Measurements from ENCODE around the gene MKRN3. TPM values are rescaled to one million over a fixed set of nuclear protein-coding genes. Genes with fewer than 3 reads are reported as not detected.

Gene MKRN3
- total and polyA plus RNA-seq, 10 of the 15 experiments (the other 5 are each of a cell fraction or from before 2014, with no cell fraction given) = 0.30 to 1.1 TPM; not detected in 8

- FAIRE-seq = no peak
- Histone ChIP-seq H3K9ac (ENCODE audit: control insufficient read depth, insufficient read depth, low read length) (no peak overlapping the region), H3K36me3 (ENCODE audit: control insufficient read depth in 2 of 2, insufficient read depth in 2 of 2, low read length in 1 of 2) (no peaks in the 10 kb centered on the region), H3K27ac (ENCODE audit: control insufficient read depth, insufficient read depth) (no peak overlapping the region), H3K4me1 (ENCODE audit: control insufficient read depth, insufficient read depth, low read length) (no peaks in the 10 kb centered on the region), H3K79me2 (ENCODE audit: control insufficient read depth, insufficient read depth, low read length) (no peaks in the 10 kb centered on the region), H3K4me2 (ENCODE audit: control insufficient read depth, insufficient read depth) (no peak overlapping the region), H2AFZ (ENCODE audit: control insufficient read depth, low read depth, low read length) (no peak overlapping the region), H3K27me3 (replicated peaks in 1 of 2; ENCODE audit: control insufficient read depth in 2 of 2, insufficient read depth in 2 of 2, low read length in 1 of 2) (no peaks in the 10 kb centered on the region), H4K20me1 (ENCODE audit: control insufficient read depth, insufficient read depth) (no peaks in the 10 kb centered on the region), H3K4me3 (no peak overlapping the region), H3K9me3 (replicated peaks; ENCODE audit: control insufficient read depth, insufficient read depth, low read length) (no peaks in the 10 kb centered on the region)
- no TSS peak for BruUV-seq (replicated peaks)
- no peak for ATAC-seq
- TF ChIP-seq IRF4 (IDR thresholded peaks at IDR 0.05; ENCODE audit: low read depth, low read length) (no peak), TAF1 (IDR thresholded peaks at IDR 0.05; ENCODE audit: borderline replicate concordance, low read depth, low read length) (no peak), TCF7 (IDR thresholded peaks at IDR 0.05; ENCODE audit: borderline replicate concordance) (no peak), ZBTB11 (CRISPR knock-in tag; IDR thresholded peaks at IDR 0.05) (no peak), CTCF (IDR thresholded peaks at IDR 0.05 in 2 of 3, conservative IDR thresholded peaks at IDR 0.05 in 1 of 3; ENCODE audit: control insufficient read depth in 2 of 3, extremely low read depth in 1 of 3, insufficient read depth in 1 of 3, low read depth in 3 of 3, low read length in 3 of 3) (no peak), STAT1 (conservative IDR thresholded peaks at IDR 0.05) (no peak), SMC3 (IDR thresholded peaks at IDR 0.05; ENCODE audit: borderline replicate concordance, low read length) (no peak), RAD21 (IDR thresholded peaks at IDR 0.05; ENCODE audit: insufficient read depth, low read depth, low read length) (no peak), RBBP5 (conservative IDR thresholded peaks at IDR 0.05) (no peak), IKZF1 (conservative IDR thresholded peaks at IDR 0.05) (no peak), MYB (IDR thresholded peaks at IDR 0.05; ENCODE audit: borderline replicate concordance, low read depth, low read length) (no peak), MAX (IDR thresholded peaks at IDR 0.05; ENCODE audit: low read depth, low read length) (no peak)
- TF ChIP-seq, protein P1, sequence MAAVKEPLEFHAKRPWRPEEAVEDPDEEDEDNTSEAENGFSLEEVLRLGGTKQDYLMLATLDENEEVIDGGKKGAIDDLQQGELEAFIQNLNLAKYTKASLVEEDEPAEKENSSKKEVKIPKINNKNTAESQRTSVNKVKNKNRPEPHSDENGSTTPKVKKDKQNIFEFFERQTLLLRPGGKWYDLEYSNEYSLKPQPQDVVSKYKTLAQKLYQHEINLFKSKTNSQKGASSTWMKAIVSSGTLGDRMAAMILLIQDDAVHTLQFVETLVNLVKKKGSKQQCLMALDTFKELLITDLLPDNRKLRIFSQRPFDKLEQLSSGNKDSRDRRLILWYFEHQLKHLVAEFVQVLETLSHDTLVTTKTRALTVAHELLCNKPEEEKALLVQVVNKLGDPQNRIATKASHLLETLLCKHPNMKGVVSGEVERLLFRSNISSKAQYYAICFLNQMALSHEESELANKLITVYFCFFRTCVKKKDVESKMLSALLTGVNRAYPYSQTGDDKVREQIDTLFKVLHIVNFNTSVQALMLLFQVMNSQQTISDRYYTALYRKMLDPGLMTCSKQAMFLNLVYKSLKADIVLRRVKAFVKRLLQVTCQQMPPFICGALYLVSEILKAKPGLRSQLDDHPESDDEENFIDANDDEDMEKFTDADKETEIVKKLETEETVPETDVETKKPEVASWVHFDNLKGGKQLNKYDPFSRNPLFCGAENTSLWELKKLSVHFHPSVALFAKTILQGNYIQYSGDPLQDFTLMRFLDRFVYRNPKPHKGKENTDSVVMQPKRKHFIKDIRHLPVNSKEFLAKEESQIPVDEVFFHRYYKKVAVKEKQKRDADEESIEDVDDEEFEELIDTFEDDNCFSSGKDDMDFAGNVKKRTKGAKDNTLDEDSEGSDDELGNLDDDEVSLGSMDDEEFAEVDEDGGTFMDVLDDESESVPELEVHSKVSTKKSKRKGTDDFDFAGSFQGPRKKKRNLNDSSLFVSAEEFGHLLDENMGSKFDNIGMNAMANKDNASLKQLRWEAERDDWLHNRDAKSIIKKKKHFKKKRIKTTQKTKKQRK (IDR thresholded peaks at IDR 0.05; ENCODE audit: low read depth, low read length) = no peak
- in situ Hi-C loops (cut with MboI) = no loop called here
- ChIA-PET SMC1A (ENCODE audit: uncharacterized antibody, unreplicated experiment) (no interaction called here), CTCF (no interaction called here), RAD21 (ENCODE audit: unreplicated experiment) (no interaction called here), POLR2A (no interaction called here)
- intact Hi-C loops (cut with micrococcal nuclease; ENCODE audit: unreplicated experiment) = no loop called here
- no peak for DNase-seq (ENCODE audit: low read depth, low spot score)
Observed at GRCh38 chr15:23546158-23546557, 19.3 kb upstream of the MKRN3 start.

Measured in GM12878 (cell line).